Activated T-helper 2 cell treated with anti-CD3 and anti-CD28 coated beads, Interferon-gamma antibody, Interleukin-2, Interleukin-4, amounts not matched to agents 10 μg/mL and 5 μg/mL and 100 μg/mL, durations not matched to agents 14 hours and 24 hours and 36 hours (primary cell): ENCODE data around the gene ADCY7. TPM values are rescaled to one million over a fixed set of nuclear protein-coding genes. Genes with fewer than 3 reads are reported as not detected.
"Not testable (repeated sequence)": the region's sequence is repeated elsewhere in the genome, so short reads cannot be mapped to it uniquely, and the experiment has no call there.

Experiments
- DNase-seq: peaks from one replicate; pipeline ENCODE4 v3.0.0; 2021; ENCODE audit warnings: low spot score
- H3K27ac Mint-ChIP-seq: one replicate; pipeline ENCODE4 v1.8.0; 2021; ENCODE audit warnings: mixed read lengths
- H3K27me3 Mint-ChIP-seq: one replicate; pipeline ENCODE4 v1.8.0; 2021; ENCODE audit warnings: low read depth, mixed read lengths
- H3K36me3 Mint-ChIP-seq: one replicate; pipeline ENCODE4 v1.8.0; 2021; ENCODE audit warnings: low read depth, mixed read lengths
- H3K4me1 Mint-ChIP-seq: one replicate; pipeline ENCODE4 v1.8.0; 2021; ENCODE audit warnings: low read depth, mixed read lengths
- H3K4me3 Mint-ChIP-seq: one replicate; pipeline ENCODE4 v1.8.0; 2021; ENCODE audit warnings: low read depth, mild to moderate bottlenecking, moderate library complexity, mixed read lengths
- H3K9me3 Mint-ChIP-seq: one replicate; pipeline ENCODE4 v1.8.0; 2021; ENCODE audit warnings: mixed read lengths
- intact Hi-C: fragments of 100-400 bp; cut with micrococcal nuclease; formaldehyde crosslinking; loops from one replicate; pipeline ENCODE4 v1.15.1; 2023
- total RNA-seq: library from RNA; stranded (reverse); gene quantifications from 2 replicates; pipeline ENCODE4 v1.2.3, GENCODE V29; 2022

Gene ADCY7
- total RNA-seq, result 78.7 and 89.5 TPM in 2 replicates

DNA sequence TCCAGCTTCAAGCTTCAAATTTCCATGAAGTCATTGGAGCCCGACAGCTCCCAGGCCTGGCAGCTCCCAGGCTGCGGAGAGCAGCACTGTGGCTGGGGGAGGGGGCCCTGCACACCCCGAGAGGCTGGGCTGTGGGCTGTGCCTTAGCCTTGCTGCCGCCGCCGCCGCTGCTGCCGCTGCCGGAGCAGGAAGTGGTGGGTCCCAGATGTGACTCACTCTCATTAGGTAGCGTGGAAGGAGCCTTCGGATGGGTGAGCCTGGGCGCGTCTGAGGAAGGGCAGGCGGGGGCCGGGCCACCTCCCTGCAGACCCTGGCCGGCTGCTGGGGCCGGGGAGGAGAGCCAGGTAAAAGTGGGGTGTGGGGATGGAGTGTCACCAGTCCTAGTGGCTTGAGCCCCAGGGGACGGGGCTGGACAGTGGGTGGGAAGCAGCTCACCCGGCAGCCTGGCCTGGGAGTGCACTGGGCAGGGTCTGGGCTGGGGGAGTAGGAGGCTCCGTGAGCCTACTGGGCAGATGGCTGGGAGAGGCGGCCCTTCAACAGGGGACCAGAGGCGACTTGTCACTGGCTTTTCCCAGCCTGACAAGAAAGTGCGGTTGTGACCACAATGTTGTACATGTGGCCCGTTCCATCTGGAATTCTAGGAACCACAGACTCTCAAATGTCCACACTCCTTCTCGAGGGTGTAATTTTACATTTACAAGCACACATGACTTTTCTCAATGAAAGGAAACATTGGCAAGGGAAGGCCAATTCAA, at the start of gene ADCY7:
Gene ADCY7, plus strand, starts transcription at position 215 of the 755 bp plus-strand sequence. CDS start 21,629 bp downstream, outside the sequence.
- Mint-ChIP-seq H3K36me3 (peaks cover 15% of the 10 kb centered on the region), H3K4me3 (peak within 1 kb of the TSS; percentile 91), H3K4me1 (peaks cover 47% of the 10 kb centered on the region), H3K27ac (peak within 1 kb of the TSS; percentile 92), H3K9me3 (no peaks in the 10 kb centered on the region), H3K27me3 (no peaks in the 10 kb centered on the region)
- intact Hi-C loops, result loop anchor here (1.0 to 5.0 kb wide), 5 partner anchors 11 to 481 kb away; no protein-coding TSS in a partner anchor
- DNase-seq, result peak; percentile 77

DNA sequence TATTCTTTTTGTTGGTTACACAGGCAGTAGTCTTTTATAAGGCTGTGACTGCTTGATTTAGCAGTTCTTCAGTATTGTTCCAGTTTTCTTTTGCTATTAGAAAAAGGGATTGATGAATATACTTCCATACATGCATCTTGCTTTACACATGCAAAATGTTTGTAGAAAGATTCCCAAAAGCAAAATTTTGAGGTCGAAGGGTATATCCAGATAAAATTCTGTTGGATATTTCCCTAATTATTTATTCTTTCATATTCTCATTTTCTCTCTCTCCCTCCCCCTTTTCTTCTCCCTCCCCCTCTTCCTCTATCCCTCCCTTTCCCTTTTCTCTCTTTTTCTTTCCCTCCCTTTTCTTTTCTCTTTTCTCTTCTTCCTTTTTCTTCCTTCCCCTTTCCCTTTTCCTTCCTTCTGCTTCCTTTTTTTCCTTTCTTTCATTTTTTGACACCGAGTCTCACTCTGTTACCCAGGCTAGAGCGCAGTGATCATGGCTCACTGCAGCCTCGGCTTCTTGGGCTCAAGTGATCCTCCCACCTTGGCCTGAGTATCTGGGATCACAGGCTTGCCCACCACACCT, 46.9 kb upstream of the ADCY7 start:
- DNase-seq, result no peak
- intact Hi-C loops, result loop anchor here (10.0 kb wide), 1 partner anchor 105 kb away; no protein-coding TSS in a partner anchor
- Mint-ChIP-seq H3K9me3 (no peaks in the 10 kb centered on the region), H3K27me3 (no peaks in the 10 kb centered on the region), H3K4me3 (no peak overlapping the region), H3K27ac (no peak overlapping the region), H3K4me1 (peaks cover 16% of the 10 kb centered on the region), H3K36me3 (peaks cover 34% of the 10 kb centered on the region)

DNA sequence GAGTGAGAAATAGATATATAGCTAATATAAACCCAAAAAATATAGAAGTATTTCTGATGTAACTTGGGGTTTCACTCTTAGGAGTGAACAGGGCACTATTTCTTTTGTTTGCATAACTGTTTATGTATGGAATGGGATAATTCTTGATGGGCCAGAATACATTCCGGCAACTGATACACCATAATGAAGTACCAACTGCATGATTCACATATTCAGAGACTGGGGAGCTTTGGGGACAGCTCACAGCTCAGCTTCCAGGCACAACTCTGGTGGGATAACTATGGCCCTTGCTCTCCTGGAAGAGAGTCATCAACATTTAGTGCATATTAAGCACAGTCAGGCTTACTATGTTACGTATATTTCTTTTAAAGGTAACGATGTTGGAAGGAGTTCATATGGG, 42.1 kb upstream of the ADCY7 start:
- Mint-ChIP-seq H3K9me3 (no peaks in the 10 kb centered on the region), H3K27ac (no peak overlapping the region), H3K27me3 (no peaks in the 10 kb centered on the region), H3K36me3 (peaks cover 46% of the 10 kb centered on the region), H3K4me1 (peaks cover 9% of the 10 kb centered on the region), H3K4me3 (no peak overlapping the region)
- intact Hi-C loops, result no loop called here
- DNase-seq, result no peak

DNA sequence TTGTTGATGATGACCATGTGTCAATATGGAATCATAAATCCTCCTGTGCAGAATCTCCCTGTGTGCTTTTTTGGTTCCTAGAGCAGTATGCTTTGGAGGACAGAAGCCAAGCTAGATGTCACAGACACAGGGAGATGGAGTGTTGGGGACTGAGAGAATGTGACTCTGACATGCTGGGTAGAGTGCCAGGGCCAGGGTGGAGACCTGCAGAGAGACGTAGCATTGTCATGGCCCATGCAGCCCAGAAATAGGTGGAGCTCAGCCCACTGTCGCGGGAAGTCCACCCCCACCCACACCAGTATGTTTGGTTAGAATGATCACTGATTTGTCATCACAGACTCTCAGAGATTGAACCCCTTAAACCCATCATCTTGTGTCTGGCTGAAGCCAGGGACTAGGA, 39.2 kb upstream of the ADCY7 start:
- H3K36me3 Mint-ChIP-seq, result peaks cover 49% of the 10 kb centered on the region
- DNase-seq, result no peak
- H3K4me1 Mint-ChIP-seq, result peaks cover 9% of the 10 kb centered on the region
- H3K9me3 Mint-ChIP-seq, result no peaks in the 10 kb centered on the region
- no peak overlapping the region for H3K4me3 Mint-ChIP-seq
- no peaks in the 10 kb centered on the region for H3K27me3 Mint-ChIP-seq
- intact Hi-C loops, result no loop called here
- no peak overlapping the region for H3K27ac Mint-ChIP-seq

DNA sequence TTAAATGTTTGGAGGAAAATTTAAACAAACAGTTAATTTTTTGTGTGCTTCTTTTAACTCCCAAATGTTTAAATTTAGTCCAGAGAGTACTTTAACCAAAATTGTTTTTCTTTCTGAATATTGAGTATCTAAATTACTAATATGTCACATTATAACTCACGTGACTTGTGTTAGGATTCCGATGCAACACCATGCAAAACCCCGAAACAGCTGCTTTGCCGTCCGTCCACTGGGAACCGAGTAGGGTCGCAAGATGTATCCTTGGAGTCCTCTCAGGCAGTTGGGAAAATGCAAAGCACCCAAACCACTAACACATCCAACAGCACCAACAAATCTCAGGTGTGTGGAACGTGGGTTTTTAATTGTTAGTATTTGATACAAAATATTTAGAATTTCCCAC, 38.7 kb upstream of the ADCY7 start:
- H3K27me3 Mint-ChIP-seq, result no peaks in the 10 kb centered on the region
- DNase-seq, result no peak
- no peaks in the 10 kb centered on the region for H3K9me3 Mint-ChIP-seq
- no peak overlapping the region for H3K4me3 Mint-ChIP-seq
- intact Hi-C loops, result no loop called here
- peaks cover 9% of the 10 kb centered on the region for H3K4me1 Mint-ChIP-seq
- peaks cover 51% of the 10 kb centered on the region for H3K36me3 Mint-ChIP-seq
- H3K27ac Mint-ChIP-seq, result no peak overlapping the region

DNA sequence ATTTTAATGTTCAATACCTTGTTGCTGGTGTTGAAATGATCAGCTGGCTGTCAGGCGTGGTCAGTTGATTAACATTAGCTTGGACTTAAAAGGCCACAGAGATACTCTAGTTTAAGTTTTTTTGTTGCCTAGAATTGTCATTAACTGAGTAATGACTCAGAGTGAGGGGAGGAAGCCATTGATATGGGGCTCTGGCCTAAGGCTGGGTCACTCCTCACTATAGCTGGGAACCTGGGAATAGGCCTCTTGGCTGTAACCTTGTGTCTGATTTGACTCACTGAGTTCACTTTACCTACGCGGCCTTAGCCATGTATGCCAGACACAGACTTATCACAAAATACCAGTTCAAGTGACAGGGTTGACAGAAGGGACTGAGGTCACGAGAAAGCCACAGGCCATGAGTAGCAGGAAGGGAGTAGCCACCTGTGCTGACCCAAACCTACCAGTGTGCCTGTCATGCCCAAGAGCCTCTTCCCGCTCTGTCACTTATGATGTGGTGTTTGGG, 37.9 kb upstream of the ADCY7 start:
- H3K27me3 Mint-ChIP-seq, result no peaks in the 10 kb centered on the region
- peaks cover 46% of the 10 kb centered on the region for H3K36me3 Mint-ChIP-seq
- intact Hi-C loops, result no loop called here
- no peak overlapping the region for H3K4me3 Mint-ChIP-seq
- no peak overlapping the region for H3K27ac Mint-ChIP-seq
- H3K4me1 Mint-ChIP-seq, result peaks cover 9% of the 10 kb centered on the region
- no peak for DNase-seq
- no peaks in the 10 kb centered on the region for H3K9me3 Mint-ChIP-seq

DNA sequence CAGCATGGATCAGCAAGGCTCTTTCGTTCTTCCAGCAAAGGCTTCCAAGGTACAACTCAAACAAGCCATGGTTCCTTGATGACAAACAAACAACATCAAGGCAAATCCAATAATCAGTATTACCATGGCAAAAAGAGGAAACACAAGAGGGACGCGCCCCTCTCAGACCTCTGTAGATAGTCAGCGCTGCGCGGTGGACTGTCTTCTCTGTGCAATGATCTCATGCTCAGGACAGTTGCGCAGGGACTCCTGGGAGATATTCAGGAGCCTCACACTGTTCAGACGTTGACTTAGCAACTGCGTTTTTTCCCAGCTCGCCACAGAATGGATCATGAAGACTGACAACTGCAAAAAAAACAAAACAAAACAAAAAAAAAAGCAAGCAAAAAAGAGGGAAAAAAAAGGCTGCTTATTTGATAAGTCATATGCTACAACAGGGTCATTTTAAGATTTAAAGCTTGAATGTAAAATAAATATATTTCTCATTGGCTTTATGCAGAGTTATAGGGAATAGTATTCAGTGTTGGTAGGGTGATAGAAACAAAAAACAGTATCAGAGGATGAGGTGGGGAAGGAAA, 37.1 kb upstream of the ADCY7 start:
- Mint-ChIP-seq H3K27me3 (no peaks in the 10 kb centered on the region), H3K4me3 (no peak overlapping the region), H3K27ac (no peak overlapping the region), H3K4me1 (peaks cover 9% of the 10 kb centered on the region), H3K36me3 (peaks cover 46% of the 10 kb centered on the region), H3K9me3 (no peaks in the 10 kb centered on the region)
- intact Hi-C loops, result no loop called here
- no peak for DNase-seq

DNA sequence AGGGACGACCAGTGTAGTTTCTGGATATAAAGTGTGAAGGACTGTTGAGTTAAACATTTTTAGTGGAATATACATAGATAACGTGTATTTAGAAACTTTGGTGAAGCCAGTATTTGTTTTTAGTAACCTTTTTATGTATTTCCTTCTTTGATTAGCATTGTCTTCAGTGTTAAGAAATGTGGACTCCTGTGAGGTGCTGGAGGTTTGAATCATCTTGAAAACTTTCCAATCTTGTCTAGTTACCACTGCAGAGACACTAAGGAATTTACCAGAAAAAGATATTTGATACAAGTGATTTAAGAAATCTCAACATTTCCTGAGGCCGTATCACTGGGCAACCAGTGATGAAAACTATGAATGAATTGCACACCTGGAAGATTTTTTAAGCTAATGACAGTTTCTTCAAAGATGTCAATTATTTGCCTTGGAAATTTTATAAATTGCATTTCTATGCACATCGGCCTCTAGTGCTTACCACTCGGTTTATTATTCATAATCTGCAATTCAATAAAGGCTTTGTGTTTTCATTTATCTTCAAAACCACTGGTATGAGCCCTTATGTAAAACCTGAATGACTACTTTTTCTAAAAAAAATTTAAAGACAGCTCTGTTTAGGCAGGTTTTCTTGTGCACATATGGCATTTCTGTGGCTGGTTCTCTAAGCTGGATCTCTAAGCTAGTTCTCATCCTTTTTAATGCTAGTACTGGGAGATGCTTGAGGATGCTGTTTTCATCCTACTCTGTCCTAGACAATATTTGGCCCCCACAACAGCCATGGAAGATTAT, 31.4 kb upstream of the ADCY7 start:
- Mint-ChIP-seq H3K27ac (no peak overlapping the region), H3K9me3 (no peaks in the 10 kb centered on the region), H3K27me3 (no peaks in the 10 kb centered on the region), H3K4me3 (no peak overlapping the region), H3K4me1 (peaks cover 2% of the 10 kb centered on the region), H3K36me3 (peaks cover 10% of the 10 kb centered on the region)
- DNase-seq, result no peak
- intact Hi-C loops, result no loop called here

DNA sequence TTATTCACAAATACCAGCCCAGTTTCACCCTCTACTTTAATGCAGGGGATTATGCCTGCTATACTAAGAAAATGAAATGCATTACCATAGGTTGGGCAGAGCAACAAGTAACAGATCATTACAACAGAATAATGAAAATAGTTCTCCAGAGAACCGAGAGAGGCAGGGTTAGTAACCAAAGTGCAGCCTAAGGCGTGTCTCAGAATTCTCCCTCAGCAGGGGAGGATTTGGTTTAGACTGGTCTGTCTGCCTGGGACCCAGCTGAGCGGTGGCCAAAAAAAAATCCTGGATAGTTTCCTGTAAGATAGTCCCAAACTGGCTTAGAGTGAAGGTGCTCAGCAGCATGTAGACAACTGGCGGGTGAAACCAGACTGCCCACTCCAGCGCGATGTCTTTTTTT, 30.8 kb upstream of the ADCY7 start:
- Mint-ChIP-seq H3K9me3 (no peaks in the 10 kb centered on the region), H3K4me1 (peaks cover 2% of the 10 kb centered on the region), H3K27me3 (peaks cover 4% of the 10 kb centered on the region), H3K27ac (no peak overlapping the region), H3K4me3 (no peak overlapping the region), H3K36me3 (peaks cover 4% of the 10 kb centered on the region)
- intact Hi-C loops, result no loop called here
- DNase-seq, result no peak

DNA sequence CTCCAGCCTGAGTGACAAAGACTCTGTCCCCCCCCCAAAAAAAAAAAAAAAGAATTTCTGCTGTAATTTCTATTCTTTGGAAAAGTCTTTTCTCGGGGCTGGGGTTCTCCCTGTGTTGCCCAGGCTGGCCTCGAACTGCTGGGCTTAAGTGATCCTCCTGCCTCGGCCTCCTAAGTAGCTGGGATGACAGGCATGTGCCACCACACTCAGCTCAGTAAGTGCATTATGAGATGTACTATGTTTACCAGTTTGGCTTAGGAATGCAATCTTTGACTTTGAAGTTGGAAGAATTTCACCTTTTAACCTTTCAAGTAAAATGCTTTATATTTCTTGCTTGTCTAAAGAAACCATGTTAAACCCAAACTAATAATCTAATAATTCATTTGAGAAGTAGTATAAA, 28.0 kb upstream of the ADCY7 start:
- Mint-ChIP-seq H3K4me3 (no peak overlapping the region), H3K4me1 (peaks cover 2% of the 10 kb centered on the region), H3K9me3 (no peaks in the 10 kb centered on the region), H3K36me3 (no peaks in the 10 kb centered on the region), H3K27me3 (peaks cover 18% of the 10 kb centered on the region), H3K27ac (no peak overlapping the region)
- DNase-seq, result no peak
- intact Hi-C loops, result no loop called here

DNA sequence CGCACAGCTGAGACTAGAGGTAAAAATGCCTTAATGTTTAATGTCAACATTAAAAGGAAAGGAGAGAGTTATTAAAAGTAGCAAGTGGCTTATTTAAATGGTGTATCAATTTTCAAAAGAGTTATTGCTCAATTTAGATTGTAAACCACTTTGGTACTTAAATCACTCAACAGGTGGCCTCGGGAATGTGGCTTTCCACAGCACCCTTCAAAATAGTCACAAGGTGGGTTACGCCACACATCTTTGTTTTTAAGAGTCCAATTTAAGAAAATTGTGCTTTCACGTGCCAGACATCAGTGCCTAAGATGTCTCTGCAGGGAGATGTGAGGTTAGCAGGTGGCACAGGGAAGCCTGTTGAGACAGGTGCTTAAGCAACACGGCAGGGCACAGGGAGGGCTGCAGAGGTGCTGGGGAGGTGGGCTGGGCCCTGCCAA, 27.5 kb upstream of the ADCY7 start:
- intact Hi-C loops, result no loop called here

DNA sequence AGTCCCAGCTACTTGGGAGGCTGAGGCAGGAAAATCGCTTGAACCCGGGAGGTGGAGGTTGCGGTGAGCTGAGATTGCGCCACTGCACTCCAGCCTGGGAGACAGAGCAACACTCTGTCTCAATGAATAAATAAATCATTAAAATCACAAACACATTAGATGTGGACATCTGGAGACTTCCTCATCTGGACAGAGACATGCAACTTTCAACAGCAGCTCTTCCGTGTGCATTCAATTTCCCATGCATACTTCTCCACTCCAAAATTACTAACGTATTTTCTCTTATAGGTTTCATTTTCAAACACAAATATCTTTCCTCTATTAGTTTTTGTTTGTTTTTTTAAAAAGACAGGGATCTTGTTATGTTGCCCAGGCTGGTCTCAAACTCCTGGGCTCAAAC, 23.3 kb upstream of the ADCY7 start:
- H3K9me3 Mint-ChIP-seq, intact Hi-C loops, H3K4me3 Mint-ChIP-seq, H3K36me3 Mint-ChIP-seq, DNase-seq, H3K27ac Mint-ChIP-seq: not testable (repeated sequence)
- H3K4me1 Mint-ChIP-seq, result peaks cover 16% of the 10 kb centered on the region
- H3K27me3 Mint-ChIP-seq, result peaks cover 18% of the 10 kb centered on the region

More for the DNA sequence above, 27.5 kb upstream of the ADCY7 start:
- no peak overlapping the region for H3K27ac Mint-ChIP-seq
- H3K4me1 Mint-ChIP-seq, result peaks cover 2% of the 10 kb centered on the region
- no peak for DNase-seq
- H3K9me3 Mint-ChIP-seq, result no peaks in the 10 kb centered on the region
- H3K36me3 Mint-ChIP-seq, result no peaks in the 10 kb centered on the region
- peaks cover 18% of the 10 kb centered on the region for H3K27me3 Mint-ChIP-seq
- no peak overlapping the region for H3K4me3 Mint-ChIP-seq
